ENCODE data around the gene NF1.
"Not testable (repeated sequence)": the region's sequence is repeated elsewhere in the genome, so short reads cannot be mapped to it uniquely, and the experiment has no call there.

The NF1 gene

DNA sequence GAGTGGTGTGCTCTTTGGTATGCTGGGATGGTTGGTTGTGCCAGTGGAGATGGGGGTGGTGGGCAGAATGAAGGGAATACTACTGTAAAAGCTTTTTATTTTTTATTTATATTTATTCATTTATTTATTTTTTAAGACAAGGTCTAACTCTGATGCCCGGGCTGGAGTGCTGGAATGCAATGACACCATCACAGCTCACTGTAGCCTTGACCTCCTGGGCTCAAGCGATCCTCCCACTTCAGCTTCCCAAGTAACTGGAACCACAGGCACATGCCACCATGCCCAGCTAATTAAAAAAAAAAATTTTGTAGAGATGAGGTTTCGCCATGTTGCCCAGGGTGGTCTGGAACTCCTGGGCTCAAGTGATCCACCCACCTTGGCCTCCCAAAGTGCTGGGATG is 4.1 kb upstream of the NF1 start:
- DNase-seq = not testable (repeated sequence)

DNA sequence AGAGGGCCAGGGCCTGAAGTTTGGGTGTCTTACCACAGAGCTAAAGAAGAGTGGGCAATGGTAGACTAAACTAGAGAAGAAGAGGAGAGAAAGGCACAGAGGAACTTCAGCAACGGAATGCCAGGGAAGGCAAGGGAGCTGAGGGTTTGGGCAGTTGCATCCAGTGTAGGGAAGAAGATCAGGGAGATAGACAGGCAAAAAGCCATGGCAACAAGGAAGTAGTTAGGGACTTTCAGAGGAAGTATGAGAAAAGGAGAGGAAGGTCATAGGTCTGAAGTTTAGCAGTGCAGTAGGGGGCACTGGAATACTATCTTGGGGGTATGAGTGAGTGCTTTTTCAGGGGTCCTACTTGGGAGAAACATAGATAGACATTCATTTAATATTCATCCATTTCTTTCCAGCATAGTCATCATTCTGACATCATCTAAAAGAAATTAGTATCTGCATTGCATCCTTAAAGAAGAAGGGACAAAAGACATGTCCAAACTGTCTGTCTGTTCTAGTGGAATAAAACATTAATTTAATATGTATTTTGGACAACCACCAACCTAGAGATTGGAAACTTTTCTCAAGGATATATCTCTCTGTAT is 2.2 kb upstream of the NF1 start:
- DNase-seq = no peak

DNA sequence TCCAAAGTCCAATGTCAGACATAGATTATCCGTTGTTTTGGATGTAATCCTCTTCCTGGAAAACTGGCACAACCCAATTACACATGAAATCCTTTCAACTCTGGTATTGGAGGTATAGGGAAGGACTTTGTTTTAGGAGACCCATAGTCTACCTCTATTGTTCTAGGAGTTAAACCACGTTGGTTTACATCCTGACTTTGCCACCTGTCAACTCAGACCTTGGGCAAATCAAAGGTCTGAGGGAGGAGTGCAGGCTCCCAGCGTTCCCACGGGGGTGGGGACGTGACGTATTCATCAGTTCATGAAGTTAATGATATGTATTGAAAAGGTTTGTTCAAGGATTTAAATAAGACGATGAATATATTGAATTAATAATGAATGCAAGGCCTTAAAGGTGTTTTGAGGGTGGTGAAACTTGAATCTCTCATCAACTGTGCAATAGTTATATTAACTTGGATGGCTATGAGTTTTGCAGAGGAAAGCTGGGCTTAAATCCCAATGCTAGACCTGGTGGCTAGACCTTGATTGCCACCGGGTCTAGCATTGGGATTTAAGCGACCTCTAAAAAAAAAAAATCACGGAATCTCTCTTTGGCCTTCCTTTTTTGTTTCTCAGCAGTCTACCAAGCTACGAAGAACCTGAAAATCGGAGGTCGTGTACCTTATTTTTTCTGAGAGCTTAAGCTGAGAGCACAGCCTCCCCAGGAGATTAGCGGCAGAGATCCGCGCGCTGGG is 744 bp upstream of the NF1 start:
- DNase-seq = peak; percentile 28

DNA sequence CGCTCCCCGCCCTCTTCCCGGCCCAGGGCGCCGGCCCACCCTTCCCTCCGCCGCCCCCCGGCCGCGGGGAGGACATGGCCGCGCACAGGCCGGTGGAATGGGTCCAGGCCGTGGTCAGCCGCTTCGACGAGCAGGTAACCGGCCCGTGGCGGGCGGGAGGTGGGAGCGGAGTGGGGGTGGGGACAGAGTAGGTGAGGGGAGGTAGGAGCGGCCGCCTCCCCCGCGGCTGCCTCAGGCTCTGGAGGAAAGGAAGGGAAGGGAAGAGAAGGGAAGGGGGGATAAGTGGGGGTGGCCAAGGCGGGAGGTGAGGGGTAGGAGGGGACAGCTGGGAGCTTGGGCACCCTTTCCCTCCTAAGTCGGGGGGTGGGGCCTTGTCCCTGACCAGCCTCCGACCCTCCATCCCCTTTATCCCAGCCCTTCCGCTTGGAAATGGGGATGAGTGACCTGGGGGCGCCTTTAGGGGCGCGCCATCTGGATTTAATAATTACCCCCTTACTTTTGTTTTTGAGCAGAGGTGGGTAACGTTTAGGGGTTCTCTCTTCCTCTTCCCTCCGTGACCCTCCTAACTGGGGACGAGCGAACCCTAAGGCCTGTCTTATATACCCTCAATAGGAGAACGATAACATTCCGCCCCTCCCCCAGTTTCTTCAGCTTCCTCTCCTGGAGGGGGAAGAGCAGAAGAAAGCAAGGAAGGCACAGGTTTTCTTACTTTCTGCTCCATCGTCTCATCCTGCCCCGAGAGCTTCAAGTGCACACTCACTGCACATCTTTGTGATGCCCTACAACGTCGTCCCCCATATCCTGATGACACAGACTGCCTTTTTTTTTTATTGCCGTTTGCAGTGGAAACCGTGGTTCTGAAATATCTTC is 694 bp downstream of the NF1 start:
- peak; percentile 56 for DNase-seq

DNA sequence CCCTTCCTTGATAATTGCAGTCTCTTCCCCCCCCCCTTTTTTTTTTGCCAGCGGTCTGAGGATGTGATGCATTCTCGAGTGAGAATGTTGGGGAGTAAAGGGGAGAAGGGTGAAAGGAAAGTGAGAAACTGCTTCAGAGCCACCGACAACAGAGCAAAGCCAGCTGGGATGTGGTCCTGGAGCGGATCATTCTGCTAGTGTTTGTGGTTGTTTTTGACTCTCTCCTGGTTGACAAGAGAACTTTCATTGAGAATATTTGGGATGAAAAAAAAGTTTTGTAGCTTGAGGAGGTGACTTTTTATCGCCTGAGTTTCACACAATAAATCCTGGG is 1.3 kb downstream of the NF1 start:
- no peak for DNase-seq

DNA sequence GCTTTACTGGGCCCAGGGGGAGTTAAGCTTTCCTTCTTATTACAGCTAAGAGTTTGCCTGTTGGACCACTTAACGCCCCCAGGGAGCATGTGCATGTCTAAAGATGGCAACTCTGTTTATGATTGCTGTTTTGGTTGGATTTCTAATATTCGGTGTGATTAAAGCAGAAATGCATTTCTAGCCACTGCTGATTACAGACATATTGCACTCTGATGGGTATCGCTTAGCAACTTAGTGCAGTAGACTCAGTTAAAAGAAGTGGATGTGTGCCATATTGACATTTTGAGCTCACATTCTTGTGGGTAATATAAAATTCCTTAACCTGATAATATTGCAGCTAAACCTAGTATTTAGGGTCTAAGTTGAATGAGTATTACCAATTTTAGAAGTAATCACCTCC is 4.2 kb downstream of the NF1 start:
- DNase-seq = no peak

DNA sequence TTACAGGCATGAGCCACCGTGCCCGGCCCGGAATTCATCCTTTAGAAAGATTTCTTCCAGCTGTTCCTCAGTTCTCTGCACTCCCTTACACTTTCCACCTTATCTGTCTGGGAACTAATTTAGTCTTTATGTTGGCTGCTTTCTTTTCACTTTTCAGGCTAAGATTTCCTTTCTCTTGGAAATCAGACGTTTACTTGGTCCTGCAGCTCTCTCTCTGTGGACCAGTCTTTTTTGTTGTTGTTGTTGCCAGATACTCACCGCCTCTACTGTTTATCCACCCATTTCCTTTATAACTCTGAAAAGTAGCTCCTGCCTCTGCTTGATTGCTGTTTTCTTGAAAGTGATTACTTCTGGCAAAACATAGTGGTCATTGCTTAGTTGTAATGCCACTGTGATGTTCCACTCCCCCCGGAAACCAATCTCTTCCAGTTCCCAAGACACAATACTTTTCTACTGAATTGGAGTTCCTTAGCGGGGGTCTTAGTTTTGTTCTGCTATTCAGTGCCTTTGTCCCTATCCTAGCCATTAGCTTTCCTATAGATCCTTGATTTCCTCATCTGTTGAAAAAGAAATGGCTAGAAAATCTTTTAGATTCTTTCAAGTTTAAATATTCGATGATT is 6.2 kb downstream of the NF1 start:
- DNase-seq = no peak

DNA sequence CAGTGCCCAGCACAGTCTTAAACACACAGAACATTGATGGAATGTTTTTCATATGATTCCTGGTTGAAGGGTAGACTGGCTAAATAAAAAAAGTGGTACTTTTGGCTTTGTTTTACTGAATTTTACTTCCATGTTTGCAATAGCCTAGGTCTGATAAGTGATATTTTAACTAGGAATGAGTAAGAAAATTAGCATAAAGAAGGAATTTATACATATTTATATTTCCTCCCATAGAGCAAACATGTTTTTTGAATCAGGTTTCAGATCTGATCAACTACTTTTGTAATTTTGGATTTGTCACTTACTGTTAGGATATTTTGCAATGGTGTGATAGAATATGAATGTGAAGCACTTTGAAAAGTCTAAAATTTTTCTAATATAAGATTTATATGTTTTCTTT is 7.2 kb downstream of the NF1 start:
- DNase-seq = no peak

DNA sequence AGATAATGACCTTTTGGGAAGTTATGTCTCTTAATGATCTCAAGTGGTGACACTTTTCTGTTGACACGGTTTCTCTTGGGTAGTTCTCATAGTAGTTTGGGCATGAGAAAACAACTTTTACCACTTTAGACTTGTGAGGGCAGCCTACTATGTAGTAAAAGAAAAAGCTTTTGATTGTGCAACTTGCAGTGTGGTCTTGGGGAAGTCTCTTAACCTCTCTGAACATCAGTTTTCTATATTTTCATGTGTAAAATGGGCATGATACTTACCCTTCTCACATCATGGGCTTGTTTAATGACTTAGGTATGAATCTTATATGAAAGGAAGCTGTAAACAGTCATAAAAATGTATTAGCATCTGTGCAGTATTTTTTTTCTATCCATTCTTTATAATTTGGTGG is 11.2 kb downstream of the NF1 start:
- no peak for DNase-seq

DNA sequence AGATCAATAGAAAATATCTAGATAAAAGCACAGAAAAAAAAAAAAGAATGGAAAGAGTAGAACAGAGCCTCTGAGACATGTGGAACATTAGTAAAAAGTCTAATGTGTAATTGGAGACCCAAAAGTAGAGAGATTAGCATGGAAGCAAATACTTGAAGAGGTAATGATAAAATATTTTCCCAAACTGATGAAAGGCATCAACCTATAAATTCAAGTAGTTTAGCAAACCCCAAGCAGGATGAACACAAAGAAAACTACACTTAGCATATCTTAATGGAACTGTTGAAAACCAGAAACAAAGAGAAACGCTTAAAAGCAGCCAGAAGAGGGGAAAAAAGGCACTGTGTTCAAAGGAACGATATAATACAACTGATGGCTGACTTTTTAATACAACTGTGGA is 16.4 kb downstream of the NF1 start:
- DNase-seq = no peak

DNA sequence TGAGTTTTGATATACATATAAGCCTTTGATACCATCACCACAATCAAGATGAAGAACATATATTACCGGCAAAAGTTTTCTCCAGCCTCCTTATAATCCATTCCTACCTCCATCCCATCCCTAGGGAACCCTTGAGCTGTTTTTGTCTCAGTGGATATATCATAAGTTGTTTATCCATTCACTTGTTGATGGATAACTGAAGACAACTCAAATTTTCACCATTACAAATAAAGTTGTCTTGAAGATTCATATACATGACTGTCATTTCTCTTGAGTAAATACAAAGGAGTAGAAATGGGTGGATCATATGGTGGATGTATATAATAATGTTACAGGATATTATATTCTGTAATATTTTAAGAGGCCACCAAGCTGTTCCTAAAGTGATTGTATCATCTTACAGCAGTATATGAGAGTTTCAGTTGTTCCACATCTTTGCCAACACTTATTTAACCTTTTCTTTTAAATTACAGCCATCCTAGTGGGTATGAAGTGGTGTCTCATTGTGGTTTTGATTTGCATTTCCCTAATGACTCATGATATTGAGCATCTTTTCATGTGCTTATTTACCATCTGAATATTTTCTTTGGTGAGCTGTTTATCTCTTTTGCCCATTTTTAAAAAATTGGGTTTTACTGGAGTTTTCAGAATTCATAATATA is 17.4 kb downstream of the NF1 start:
- DNase-seq = no peak

DNA sequence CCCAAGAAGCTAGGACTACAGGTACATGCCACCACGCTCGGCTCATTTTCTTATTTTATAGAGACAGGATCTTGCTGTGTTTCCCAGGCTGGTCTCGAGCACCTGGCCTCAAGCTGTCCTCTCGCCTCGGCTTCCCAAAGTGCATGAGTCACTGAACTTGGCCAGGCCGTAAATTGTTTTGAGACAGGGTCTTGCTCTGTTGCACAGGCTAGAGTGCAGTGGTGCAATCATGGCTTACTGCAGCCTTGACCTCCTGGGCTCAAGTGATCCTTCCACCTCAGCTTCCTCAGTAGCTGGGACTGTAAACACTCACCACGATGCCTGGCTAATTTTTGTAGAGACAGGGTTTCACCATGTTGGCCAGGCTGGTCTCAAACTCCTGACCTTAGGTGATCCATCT is 18.6 kb downstream of the NF1 start:
- not testable (repeated sequence) for DNase-seq

DNA sequence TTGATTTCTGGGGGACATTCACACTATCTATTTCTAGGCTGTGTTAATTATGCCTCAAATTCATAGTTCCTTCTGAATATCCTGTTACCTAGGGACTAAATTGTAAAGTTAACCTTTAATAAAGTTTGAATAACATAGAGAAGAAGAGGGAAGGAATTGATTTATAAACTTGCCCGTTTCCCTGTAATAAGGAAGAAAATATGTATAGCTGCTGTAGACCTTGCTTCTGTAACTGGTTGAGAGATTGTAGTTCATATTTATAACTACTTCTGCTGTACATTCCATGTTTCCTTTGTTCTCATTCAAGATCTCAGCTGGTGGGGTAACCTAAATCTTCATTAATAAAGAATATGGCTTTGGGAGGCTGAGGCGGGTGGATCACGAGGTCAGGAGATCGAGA is 19.2 kb downstream of the NF1 start:
- no peak for DNase-seq

DNA sequence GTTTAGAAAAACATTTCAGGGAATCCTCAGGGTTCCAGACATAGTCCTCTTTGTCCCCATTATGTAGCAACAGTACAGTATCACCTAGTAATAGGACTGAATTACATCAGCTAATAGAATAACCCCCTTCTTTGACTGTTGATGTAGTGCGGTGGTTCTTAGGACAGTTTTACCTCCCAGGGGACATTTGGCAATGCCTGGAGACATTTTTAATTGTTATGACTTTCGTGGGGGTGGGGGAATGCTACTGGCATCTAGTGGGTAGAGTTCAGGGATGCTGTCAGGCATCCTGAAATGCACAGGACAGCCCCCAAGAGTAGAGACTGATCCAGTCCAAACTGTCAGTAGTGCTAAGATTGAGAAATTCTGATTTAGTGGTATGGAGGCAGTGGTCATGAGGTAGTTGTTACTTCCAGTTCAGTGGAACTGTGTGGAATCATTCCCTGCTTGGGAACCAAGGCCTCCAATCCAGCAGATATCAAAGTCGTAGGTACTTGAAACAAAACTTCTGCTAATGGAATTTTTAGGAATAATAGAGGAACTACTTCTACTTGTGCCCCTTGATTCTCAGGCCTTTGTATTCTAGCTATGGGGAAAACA is 20.3 kb downstream of the NF1 start:
- no peak for DNase-seq

DNA sequence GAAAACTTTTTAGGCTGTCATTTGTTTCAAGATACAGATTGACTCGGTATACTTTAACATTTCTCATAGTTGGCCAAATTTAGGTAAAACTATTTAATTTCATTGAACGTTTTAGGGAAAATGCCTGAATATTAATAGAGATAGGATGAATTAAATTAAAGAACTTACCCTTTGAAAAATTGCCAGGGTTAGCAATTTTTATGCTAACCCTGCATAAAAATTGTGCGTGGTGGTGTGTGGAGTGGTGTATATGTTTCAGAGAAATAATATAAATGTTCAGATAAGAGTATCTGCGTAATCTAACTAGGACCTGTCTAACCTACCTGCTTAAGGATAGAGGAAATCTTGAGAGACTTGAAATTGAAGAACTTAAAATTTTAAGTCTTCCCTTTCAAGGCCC is 21.4 kb downstream of the NF1 start:
- no peak for DNase-seq

DNA sequence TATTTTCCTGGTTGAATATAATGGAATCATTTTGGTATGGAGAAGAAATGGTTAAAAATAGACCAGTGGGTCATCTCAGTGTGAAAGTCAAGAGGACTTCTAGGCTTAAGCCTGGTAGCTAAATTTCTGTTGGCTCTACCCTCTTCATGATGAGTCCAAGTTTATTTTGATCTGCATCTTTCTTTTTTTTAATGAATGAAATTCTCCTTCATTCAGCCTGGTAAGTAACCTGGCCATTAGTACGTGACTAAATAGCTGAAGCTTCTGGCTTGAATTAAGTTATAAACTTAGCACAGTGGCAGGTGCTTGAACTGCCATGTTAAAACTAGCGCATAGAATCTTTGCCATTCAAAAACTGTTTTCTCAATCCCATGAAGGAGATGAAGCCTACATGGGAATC is 28.0 kb downstream of the NF1 start:
- DNase-seq = no peak

DNA sequence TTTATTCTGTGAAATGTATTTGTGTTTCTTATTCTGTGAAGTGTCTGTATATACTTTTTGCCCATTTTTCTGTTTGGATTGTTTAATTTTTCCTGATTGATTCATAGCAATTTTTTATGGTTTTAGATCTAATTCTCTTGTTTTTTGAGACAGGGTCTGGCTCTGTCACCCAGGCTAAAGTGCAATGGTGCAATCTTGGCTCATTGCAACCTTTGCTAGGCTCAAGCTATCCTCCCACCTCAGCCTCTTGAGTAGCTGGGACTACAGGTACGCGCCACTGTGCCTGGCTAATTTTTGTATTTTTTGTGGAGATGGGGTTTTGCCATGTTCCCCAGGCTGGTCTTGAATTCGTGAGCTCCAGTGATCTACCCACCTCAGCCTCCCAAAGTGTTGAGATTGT is 31.5 kb downstream of the NF1 start:
- no peak for DNase-seq

DNA sequence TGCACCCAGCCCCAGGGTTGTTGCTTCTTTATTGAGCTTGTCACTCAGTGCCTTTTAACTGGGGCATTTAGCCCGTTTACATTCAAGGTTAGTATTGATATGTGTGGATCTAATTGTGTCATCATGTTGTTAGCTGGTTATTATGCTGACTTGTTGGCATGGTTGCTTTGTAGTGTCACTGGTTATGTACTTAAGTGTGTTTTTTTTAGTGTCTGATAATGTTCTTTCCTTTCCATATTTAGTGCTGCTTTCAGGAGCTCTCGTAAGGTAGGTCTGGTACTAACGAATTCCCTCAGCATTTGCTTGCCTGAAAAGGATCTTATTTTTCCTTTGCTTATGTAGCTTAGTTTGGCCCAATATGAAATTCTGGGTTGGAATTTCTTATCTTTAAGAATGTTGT is 33.5 kb downstream of the NF1 start:
- DNase-seq = no peak

DNA sequence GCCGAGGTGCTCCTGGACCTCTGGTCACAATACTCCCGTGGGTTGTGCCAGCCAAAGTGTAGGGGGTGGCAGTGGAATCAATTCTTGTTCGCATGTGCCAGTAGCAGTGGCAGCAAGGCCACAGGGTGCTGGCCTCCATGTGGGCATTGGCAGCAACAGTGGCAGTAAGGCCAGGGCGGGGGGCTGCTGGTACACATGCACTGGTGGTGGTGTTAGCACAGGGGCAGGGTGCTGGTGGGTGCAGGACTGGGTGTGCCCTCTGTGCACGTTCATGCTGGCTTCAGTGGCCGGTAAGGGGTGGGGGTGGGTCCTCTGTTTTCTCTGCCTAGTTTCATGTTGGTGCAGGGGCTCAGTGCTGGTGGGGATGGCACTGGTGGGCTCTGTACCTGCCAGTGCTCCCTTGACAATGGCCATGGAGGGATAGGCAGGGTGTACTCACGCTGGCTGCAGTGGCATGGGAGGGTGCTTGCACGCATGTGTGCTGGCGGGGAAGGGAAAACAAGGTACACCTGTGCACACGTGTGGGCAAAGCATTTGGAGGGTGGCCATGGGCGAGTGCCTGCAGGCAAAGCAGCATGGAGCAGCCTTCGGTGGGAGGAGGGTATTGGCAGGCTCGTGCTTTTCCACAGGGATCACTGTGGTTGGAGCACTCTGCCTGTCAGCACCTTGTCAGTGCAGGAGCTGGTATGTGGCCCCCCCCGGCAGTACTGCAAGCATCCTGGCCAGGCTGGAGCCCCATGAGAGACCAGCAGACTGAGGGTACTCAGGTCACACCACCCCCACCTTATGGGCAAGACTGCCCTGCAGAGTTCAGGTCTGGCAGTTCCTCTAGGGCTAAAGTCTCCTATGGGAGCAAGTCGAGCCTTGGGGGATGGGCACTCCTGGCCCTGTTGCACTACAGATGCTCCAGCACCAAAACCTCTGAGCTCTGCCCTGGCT is 35.8 kb downstream of the NF1 start:
- DNase-seq = no peak

DNA sequence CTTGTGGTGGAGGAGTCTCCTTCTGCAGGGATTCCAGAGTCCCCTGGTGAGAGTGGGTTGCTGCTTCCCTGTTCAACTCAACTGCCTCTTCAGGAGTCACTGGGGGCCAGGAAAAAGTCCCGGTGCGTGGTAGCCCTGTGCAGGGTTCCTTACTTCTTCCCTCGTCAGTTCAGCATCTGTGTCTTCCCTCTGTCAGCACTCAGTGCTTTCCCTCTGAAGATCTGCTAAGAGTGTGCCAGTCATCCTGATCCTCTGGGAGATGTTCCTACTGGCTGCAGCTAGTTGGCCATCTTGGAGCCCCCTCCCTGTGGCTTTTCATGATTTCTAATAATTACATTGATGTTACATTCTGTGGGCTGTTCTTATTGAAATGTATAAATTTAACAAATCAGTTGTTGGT is 36.5 kb downstream of the NF1 start:
- no peak for DNase-seq

DNA sequence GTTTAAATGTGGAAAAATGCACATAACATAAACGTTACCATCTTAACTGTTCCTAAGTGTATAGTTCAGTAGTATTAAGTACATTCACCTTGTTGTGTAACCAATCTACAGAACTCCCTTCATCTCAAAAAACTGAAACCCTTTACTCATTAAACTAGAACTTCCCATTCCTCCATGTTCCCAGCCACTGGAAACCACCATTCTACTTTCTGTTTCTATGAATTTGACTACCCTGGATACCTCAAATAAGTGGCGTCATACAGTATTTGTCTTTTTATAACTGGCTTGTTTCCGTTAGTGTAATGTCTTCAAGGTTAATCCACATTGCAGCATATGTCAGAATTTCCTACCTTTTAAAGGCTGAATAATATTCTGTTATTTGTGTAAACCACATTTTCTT is 38.2 kb downstream of the NF1 start:
- no peak for DNase-seq

DNA sequence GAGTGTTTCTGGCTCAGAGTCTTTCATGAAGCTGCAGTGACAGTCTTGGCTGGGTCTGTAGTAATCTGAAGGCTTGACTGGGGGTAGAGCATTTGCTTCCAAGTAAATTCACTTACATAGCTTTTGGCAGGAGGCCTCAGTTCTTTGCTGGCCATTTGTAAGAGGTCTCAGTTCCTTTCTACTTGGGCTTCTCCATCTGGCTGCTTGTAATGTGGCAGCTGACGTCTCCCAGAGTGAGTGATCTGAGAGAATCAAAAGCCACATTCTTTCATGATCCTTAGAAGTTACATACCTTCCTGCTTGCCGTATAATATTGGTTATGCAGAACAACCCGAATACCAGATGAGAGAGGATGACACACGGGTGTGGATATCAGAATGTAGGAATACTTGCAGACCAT is 39.8 kb downstream of the NF1 start:
- no peak for DNase-seq

Measured in DMS53 (cell line).